ENCODE measurements around the gene FER.
"Not testable (repeated sequence)": the region's sequence is repeated elsewhere in the genome, so short reads cannot be mapped to it uniquely, and the experiment has no call there.

The FER gene

GRCh38 chr5:109052216-109052615, 304.5 kb downstream of the FER start:
- DNase-seq = not testable (repeated sequence)

- DNase-seq = no peak
Measured at GRCh38 chr5:109053995-109054417, 306.3 kb downstream of the FER start.

- no peak for DNase-seq
Measured at GRCh38 chr5:109060378-109061025, 312.8 kb downstream of the FER start.

- DNase-seq = no peak
Measured at GRCh38 chr5:109062664-109063063, 315.0 kb downstream of the FER start.

GRCh38 chr5:109063223-109063622, 315.5 kb downstream of the FER start:
- DNase-seq = no peak

GRCh38 chr5:109076741-109077140, 329.0 kb downstream of the FER start:
- no peak for DNase-seq

GRCh38 chr5:109078448-109078847, 330.8 kb downstream of the FER start:
- DNase-seq = no peak

GRCh38 chr5:109080481-109080880, 332.8 kb downstream of the FER start:
- DNase-seq = no peak

GRCh38 chr5:109080896-109081295, 333.2 kb downstream of the FER start:
- no peak for DNase-seq

- DNase-seq = no peak
Measured at GRCh38 chr5:109083937-109084336, 336.2 kb downstream of the FER start.

GRCh38 chr5:109089191-109089590, 341.5 kb downstream of the FER start:
- DNase-seq = no peak

- no peak for DNase-seq
Measured at GRCh38 chr5:109099081-109099480, 351.4 kb downstream of the FER start.

- no peak for DNase-seq
Measured at GRCh38 chr5:109100971-109101370, 353.3 kb downstream of the FER start.

GRCh38 chr5:109102096-109102690, 354.5 kb downstream of the FER start:
- DNase-seq = no peak

GRCh38 chr5:109105631-109106267, 358.1 kb downstream of the FER start:
- DNase-seq = no peak

GRCh38 chr5:109111680-109112079, 364.0 kb downstream of the FER start:
- DNase-seq = no peak

GRCh38 chr5:109113608-109114007, 365.9 kb downstream of the FER start:
- DNase-seq = no peak

- no peak for DNase-seq
Measured at GRCh38 chr5:109121225-109121624, 373.5 kb downstream of the FER start.

- DNase-seq = no peak
Measured at GRCh38 chr5:109125755-109126429, 378.2 kb downstream of the FER start.

- DNase-seq = no peak
Measured at GRCh38 chr5:109126481-109126880, 378.8 kb downstream of the FER start.

- no peak for DNase-seq
Measured at GRCh38 chr5:109136906-109137305, 389.2 kb downstream of the FER start.

GRCh38 chr5:109141222-109142200, 393.8 kb downstream of the FER start:
- no peak for DNase-seq

GRCh38 chr5:109143031-109143430, 395.3 kb downstream of the FER start:
- no peak for DNase-seq

Data from NCI-H526 (cell line).